Tibial nerve (tissue), 4 donors: ENCODE data around the gene SLC38A10. TPM values are rescaled to one million over a fixed set of nuclear protein-coding genes. Genes with fewer than 3 reads are reported as not detected.
"Not testable (repeated sequence)": the region's sequence is repeated elsewhere in the genome, so short reads cannot be mapped to it uniquely, and the experiment has no call there.

Source experiments
- DNase-seq, 2 donors: peaks; one replicate each; pipeline ENCODE4 v3.0.0-alpha.2; 2019; ENCODE audit warnings: low spot score in 2 of 2
- H3K27ac ChIP-seq, 4 donors: fragments of 200-600 bp; sonication (generic) in 3 of 4; one replicate each; pipeline ENCODE4 v1.5.1; 2017 to 2019; ENCODE audit warnings: mild to moderate bottlenecking in 1 of 4
- H3K27me3 ChIP-seq, 2 donors: fragments of 200-600 bp; sonication (generic) in 1 of 2; one replicate each; pipeline versions ENCODE4 v1.5.1 to v1.6.0; 2017 to 2019
- H3K36me3 ChIP-seq, 3 donors: fragments of 200-600 bp; sonication (generic); one replicate each; pipeline ENCODE4 v1.5.1; 2018 to 2019
- H3K4me1 ChIP-seq, 4 donors: fragments of 200-600 bp; sonication (generic) in 3 of 4; one replicate each; pipeline ENCODE4 v1.5.1; 2017 to 2019
- H3K4me3 ChIP-seq, 4 donors: fragments of 200-600 bp; sonication (generic) in 3 of 4; one replicate each; pipeline ENCODE4 v1.5.1; 2017 to 2019; ENCODE audit warnings: mild to moderate bottlenecking in 1 of 4, moderate library complexity in 1 of 4
- H3K9me3 ChIP-seq, 4 donors: fragments of 200-600 bp; sonication (generic) in 3 of 4; one replicate each; pipeline ENCODE4 v1.5.1; 2017 to 2019
- EP300 ChIP-seq, 2 donors: sonication (generic); formaldehyde crosslinking; IDR thresholded peaks; one replicate each; pipeline ENCODE4 v1.6.1; 2017; ENCODE audit warnings: antibody characterized with exemption in 2 of 2, mild to moderate bottlenecking in 1 of 2
- POLR2A ChIP-seq, 2 donors: fragments of 450-650 bp; IDR thresholded peaks; one replicate each; pipeline ENCODE4 v1.6.1; 2017; ENCODE audit warnings: antibody characterized with exemption in 2 of 2, mild to moderate bottlenecking in 2 of 2, moderate library complexity in 2 of 2
- WGBS, 2 donors: methylation state at CpG; one replicate each; pipeline ENCODE4 v1.1.5; 2018; 5-methylcytosine and 5-hydroxymethylcytosine counted together
- total RNA-seq, 4 donors: library from RNA; depleted of rRNA; stranded (reverse); fragments of >200 nt; gene quantifications; one replicate each; pipeline ENCODE4 v1.1.0, GENCODE V29; 2016
- TF ChIP-seq, protein P1 (sequence below), 5 experiments: fragments of 200-600 bp in 3 of 5; fragments of 450-650 bp in 2 of 5; sonication (generic) in 3 of 5; IDR thresholded peaks; one replicate each; pipeline ENCODE4 v1.5.1; 2016 to 2019; ENCODE audit warnings: antibody characterized with exemption in 5 of 5, mild to moderate bottlenecking in 3 of 5, moderate library complexity in 2 of 5

The SLC38A10 gene
- total RNA-seq, 4 donors from 2014 or later: 80.0 to 149 (median 123) TPM

DNA sequence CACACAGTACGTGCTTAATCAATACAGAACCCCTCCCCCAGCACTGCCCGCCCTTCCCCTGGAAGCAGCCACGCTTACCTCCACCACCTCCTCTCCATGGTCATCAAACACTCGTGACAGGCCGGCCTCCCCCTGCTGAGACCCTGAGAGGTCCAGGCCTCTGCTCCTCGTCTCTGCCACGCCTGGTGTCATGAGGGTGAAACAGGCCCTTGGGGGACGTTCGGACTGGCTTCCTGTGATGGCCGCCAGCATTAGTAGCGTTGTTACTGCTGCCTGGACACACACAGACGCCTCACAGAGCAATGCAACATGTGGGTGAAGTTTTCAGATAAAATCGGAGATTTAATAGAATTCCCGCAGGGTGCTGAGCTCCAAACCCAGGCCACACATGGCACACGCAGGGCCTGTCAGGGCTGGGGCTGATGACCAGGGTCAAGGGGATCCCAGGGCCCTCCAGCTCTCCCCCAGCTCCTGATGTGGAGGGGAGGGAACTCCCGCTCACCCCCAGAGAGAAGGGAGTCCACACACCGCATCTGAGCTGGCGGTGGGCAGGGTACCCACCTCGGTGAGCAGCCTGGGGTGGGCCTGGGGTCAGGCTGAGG, 15.9 kb upstream of the SLC38A10 start:
- no peaks in the 10 kb centered on the region for H3K9me3 ChIP-seq
- no peaks in the 10 kb centered on the region for H3K36me3 ChIP-seq
- H3K27me3 ChIP-seq: no peaks in the 10 kb centered on the region
- H3K4me3 ChIP-seq: no peak overlapping the region
- no peak for DNase-seq
- no peak for TF ChIP-seq EP300 (IDR thresholded peaks at IDR 0.05)
- no peak for TF ChIP-seq POLR2A (IDR thresholded peaks at IDR 0.05)
- TF ChIP-seq, protein P1, sequence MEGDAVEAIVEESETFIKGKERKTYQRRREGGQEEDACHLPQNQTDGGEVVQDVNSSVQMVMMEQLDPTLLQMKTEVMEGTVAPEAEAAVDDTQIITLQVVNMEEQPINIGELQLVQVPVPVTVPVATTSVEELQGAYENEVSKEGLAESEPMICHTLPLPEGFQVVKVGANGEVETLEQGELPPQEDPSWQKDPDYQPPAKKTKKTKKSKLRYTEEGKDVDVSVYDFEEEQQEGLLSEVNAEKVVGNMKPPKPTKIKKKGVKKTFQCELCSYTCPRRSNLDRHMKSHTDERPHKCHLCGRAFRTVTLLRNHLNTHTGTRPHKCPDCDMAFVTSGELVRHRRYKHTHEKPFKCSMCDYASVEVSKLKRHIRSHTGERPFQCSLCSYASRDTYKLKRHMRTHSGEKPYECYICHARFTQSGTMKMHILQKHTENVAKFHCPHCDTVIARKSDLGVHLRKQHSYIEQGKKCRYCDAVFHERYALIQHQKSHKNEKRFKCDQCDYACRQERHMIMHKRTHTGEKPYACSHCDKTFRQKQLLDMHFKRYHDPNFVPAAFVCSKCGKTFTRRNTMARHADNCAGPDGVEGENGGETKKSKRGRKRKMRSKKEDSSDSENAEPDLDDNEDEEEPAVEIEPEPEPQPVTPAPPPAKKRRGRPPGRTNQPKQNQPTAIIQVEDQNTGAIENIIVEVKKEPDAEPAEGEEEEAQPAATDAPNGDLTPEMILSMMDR (IDR thresholded peaks at IDR 0.05): no peak
- WGBS, 2 donors: 89 to 90% methylated on average over 19 of the region's 19 CpGs
- H3K27ac ChIP-seq: no peak overlapping the region
- peaks cover 0 to 36% (median 12%) of the 10 kb centered on the region in 4 donors for H3K4me1 ChIP-seq

DNA sequence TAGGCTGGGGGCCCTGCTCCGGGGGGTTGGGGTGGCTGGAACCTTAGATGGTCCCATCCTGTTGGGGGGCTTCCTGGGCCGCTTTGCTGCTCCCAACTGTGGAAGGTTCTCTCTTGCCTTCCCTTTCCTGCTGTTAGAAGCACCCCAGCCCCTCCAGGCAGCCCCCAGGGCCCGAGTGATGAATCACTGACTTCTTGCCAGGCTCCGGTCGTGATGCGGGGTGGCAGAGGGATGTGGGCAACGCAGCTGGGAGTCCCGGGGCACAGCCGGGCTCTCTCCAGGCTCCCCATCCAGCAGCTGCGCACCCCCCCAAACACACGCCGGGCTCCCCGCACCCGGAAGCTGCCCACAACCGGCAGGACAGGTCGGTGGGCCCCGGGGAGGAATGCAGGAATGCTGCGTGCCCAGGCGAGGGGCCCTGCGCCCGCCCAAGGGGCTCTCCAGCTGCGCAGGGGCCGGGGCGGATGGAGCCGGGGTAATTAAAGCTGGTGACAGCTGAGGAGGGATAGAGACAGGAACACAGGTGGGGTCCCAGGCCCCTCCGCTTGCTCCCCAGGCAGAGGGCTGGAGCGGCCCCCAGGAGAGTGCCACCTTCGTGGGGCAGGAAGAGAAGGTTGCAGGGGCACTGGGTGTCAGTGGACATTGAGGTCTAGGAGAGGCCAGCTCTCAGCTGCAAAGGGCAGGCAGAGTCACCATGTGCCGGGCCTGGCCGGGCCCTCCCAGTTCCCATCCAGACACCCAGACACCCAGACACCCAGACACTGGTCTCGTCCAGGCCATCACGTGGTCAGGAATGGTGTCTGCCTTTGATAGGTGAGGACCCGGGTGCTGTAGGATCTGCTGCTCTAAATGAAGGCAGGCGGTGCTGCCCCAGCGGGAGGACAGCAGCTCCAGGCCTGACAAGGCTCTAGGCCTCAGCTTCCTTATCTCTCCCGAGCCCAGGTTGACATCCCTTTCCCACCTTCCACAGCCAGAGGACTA, 15.0 kb upstream of the SLC38A10 start:
- Histone ChIP-seq H3K27me3 (no peaks in the 10 kb centered on the region), H3K36me3 (no peaks in the 10 kb centered on the region), H3K4me3 (peak overlapping the region in 1 of 4 donors; percentile 37), H3K9me3 (no peaks in the 10 kb centered on the region), H3K4me1 (peaks cover 0 to 30% (median 12%) of the 10 kb centered on the region in 4 donors), H3K27ac (peak overlapping the region; percentile 11 to 72 (median 67))
- TF ChIP-seq POLR2A (IDR thresholded peaks at IDR 0.05) (no peak), EP300 (IDR thresholded peaks at IDR 0.05) (no peak)
- TF ChIP-seq, protein P1 (IDR thresholded peaks at IDR 0.05): no peak
- DNase-seq: no peak
- WGBS, 2 donors: 76 to 79% methylated on average over 28 to 36 of the region's 36 CpGs

DNA sequence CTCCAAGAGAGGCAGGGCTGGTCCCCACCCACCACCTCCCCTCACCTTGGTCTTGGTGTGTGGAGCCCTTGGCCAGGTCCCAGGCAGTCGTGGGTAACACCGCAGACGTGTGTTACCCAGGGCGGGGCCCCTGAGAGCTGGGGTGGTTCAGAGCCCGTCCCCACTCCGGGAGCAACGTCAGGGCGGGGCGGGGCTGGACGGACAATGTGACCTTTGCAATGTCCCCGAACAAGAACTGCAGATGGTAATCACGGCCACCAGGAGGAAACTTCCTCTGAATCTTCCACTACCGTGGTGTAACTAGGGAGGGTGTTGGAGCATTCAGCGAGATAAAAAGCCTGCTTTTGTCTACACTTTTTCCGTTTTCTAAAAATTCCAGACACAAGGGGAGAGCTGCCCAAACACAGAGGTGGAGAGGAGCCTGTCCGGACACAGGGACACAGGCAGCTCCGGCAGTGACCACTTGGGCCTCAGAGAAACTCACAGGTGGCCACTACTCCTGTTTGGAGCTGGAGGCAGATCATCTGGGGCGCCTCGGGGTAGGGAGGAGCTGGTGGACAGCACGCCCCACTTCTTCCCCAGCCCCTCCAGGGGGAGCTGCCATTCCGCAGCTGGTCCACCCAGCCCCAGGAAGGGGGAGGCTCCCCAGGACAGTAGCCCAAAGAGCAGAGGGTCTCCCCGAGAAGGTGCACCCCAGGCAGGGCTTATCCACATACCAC, 14.2 kb upstream of the SLC38A10 start:
- Histone ChIP-seq H3K9me3 (no peaks in the 10 kb centered on the region), H3K4me1 (peaks cover 0 to 21% (median 12%) of the 10 kb centered on the region in 4 donors), H3K4me3 (peak overlapping the region; percentile 6 to 37 (median 26)), H3K27me3 (no peaks in the 10 kb centered on the region), H3K27ac (peak overlapping the region; percentile 11 to 72 (median 67)), H3K36me3 (no peaks in the 10 kb centered on the region)
- peak; percentile 85 to 86 for DNase-seq
- WGBS, 2 donors: 4 to 8% methylated on average over 17 to 21 of the region's 22 CpGs
- TF ChIP-seq, protein P1 (IDR thresholded peaks at IDR 0.05): peak; percentile 11 to 85 (median 44)
- peak in 1 of 2 donors; percentile 47 for TF ChIP-seq POLR2A (IDR thresholded peaks at IDR 0.05)
- TF ChIP-seq EP300 (IDR thresholded peaks at IDR 0.05): peak in 1 of 2 donors; percentile 72

DNA sequence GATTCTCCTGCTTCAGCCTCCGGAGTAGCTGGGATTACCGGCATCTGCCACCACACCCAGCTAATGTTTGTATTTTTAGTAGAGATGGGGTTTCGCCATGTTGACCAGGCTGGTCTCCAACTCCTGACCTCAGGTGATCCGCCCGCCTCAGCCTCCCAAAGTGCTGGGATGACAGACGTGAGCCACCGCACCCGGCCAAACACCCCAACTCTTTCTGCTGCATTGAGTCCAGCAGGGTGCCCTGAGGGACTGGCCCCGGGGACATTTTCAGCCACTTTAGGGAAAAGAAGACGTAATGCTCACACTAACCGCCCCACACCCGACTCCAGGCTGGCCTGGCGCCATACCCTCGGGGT, 13.7 kb upstream of the SLC38A10 start:
- not testable (repeated sequence) for H3K27me3 ChIP-seq, DNase-seq, H3K9me3 ChIP-seq, H3K36me3 ChIP-seq
- H3K4me1 ChIP-seq: peaks cover 0 to 18% (median 12%) of the 10 kb centered on the region in 4 donors
- 52 to 62% methylated on average over 11 to 14 of the region's 14 CpGs for WGBS, 2 donors
- H3K27ac ChIP-seq: peak overlapping the region; percentile 11 to 72 (median 67)
- H3K4me3 ChIP-seq: peak overlapping the region; percentile 6 to 37 (median 26)
